AG09319 (cell line): Measurements from ENCODE around the gene RFX1.

Experiments
- DNase-seq: peaks from one replicate; pipeline ENCODE4 v3.0.0-alpha.2; 2010; ENCODE audit warnings: low read depth; ENCODE audit errors: extremely low read depth
- TF ChIP-seq, protein P1 (sequence below): IDR thresholded peaks from 2 replicates; pipeline ENCODE4 v1.5.1; 2011; ENCODE audit warnings: low read depth, mild to moderate bottlenecking, inconsistent platforms, low read length, moderate library complexity

The RFX1 gene

DNA sequence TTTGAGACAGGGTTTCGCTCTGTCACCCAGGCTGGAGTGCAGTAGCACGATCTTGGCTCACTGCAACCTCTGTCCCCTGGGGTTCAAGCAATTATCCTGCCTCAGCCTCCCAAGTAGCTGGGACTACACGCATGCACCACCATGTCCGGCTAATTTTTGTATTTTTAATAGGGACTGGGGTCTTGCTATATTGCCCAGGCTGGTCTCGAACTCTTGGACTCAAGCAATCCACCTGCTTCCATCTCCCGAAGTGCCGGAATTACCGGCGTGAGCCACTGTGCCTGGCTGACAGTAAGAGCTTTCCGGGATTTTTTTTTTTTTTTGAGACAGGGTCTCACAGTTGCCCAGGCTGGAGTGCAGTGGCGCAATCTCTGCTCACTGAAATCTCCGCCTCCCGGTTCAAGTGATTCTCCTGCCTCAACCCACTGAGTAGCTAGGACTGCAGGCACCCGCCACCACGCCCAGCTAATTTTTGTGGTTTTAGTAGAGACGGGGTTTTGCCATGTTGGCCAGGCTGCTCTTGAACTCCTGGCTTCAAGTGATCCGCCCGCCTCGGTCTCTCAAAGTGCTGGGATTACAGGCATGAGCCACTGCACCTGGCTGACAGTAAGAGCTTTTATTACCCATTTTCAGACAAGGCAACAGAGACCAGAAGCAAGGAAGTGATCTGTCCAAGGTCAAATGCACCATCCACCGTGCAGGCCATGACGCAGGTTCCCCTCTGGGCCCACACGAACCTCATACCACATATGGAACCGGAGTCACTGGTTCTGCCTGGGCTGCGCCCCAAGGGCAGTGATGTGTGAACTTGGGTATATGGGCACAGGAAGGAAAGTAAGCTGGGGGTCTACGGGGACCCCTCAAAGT, 21.0 kb downstream of the RFX1 start:
- DNase-seq: no peak
- TF ChIP-seq, protein P1, sequence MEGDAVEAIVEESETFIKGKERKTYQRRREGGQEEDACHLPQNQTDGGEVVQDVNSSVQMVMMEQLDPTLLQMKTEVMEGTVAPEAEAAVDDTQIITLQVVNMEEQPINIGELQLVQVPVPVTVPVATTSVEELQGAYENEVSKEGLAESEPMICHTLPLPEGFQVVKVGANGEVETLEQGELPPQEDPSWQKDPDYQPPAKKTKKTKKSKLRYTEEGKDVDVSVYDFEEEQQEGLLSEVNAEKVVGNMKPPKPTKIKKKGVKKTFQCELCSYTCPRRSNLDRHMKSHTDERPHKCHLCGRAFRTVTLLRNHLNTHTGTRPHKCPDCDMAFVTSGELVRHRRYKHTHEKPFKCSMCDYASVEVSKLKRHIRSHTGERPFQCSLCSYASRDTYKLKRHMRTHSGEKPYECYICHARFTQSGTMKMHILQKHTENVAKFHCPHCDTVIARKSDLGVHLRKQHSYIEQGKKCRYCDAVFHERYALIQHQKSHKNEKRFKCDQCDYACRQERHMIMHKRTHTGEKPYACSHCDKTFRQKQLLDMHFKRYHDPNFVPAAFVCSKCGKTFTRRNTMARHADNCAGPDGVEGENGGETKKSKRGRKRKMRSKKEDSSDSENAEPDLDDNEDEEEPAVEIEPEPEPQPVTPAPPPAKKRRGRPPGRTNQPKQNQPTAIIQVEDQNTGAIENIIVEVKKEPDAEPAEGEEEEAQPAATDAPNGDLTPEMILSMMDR: no peak

DNA sequence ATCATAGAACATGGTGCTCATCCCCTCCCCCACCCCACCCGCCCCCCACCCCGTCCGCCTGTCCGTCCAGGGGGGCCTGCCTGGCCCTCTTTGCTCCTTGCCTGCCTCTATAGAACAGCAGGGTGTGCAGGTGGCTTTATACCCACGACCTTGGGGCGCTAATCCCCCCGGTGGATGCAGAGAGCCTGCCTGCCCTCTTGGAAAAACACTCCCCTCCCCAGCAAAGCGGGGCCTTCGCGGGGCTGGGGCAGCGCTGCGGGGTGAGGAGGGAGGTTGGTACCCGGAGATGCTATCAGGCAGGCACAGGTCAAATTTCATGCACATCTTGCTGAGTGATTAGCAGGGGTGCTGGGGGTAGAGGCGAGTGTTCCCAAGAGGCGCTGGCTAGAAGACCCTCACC, 21.9 kb downstream of the RFX1 start:
- TF ChIP-seq, protein P1: no peak
- DNase-seq: no peak

DNA sequence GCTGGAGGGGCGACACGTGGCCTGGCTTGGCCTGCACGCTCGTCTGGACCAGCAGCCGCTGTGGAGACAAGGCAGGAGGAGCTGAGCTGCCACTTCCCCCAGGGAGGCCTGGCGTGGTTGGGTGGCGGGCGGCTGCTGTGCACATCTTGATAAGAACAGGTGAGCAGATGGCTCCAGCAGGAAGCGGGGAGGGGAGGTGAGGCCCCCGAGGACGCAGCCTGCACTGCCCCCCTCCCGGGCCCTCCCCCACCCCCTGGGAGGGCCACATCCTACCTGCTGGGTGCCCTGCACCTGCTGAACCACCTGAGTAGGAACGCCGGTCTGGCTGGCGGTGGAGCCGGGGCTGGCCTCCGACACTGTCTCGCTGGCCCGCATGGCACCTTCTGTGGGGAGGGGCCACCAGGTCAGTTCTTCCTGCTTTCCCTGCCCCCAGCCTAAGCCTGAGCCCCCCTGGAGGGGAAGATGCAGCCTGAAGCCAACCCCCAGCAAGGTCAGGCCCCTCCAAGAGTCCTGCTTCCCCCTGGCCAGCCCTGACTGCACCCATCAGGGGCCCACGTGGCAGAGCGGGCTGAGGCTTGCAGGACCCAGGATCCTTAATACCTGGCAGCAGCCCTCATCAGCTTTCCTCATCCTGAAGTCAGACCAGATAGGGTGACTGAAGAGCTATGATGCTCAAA, 22.8 kb downstream of the RFX1 start:
- no peak for DNase-seq
- TF ChIP-seq, protein P1: no peak

DNA sequence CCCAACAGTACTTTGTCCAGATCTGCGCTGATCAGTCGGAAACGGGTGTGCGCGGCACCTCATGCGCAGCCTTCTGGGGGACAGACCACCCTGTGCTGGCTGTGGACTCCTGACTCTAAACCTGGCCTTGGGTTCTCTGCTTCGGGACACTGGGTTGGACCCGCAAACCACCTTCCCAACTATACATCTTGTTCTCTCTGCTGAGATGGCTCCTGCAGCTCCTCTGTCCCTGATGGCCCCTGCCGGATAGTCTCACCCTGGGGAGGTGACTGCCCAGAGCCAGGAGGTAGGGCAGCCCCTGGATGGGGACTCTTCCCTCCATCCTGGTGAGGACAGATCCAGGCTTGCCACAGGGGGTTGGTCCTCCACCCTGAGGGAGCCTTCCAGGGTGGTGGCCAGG, 23.3 kb downstream of the RFX1 start:
- TF ChIP-seq, protein P1: no peak
- no peak for DNase-seq

DNA sequence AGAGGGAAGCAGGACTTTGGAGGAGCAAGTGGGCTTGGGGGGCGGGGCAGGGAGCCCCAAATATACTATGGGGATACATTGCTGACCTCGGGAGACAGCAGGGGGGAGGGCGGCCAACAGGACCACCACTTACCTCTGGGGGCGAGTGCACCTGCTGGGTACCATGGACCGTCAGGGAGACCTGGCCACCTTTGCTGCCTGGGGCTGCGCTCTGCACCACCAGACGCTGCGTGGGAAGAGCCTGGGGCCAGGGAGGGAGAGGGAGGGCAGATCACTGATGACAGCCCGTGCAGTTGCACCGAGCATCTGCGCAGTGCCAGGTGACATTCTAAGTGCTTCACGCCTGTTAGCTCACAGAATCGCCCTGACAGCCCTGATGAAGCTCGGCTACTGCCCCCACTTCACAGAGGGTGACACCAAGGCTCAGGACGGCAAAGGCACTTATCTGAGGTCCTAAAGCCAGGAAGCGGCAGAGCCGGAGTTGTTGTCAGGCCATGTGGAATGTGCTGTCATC, 24.1 kb downstream of the RFX1 start:
- no peak for DNase-seq
- TF ChIP-seq, protein P1: no peak

DNA sequence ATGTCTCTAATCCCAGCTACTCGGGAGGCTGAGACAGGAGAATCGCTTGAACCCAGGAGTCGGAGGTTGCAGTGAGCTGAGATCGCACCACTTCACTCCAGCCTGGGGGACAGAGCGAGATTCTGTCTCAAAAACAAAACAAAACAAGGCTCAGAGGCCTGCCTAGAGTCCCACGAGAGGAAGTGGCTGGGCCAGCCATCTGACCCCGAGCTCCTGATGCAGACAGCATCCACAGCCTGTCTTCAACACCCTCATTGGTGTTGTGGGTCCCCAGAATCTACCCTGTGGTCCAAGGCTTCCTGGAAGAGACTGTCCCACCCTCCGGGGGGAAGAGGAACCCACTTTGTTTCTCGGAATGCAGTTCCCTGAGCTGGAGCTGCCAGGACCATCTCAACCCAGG, 24.7 kb downstream of the RFX1 start:
- TF ChIP-seq, protein P1: no peak
- DNase-seq: no peak

DNA sequence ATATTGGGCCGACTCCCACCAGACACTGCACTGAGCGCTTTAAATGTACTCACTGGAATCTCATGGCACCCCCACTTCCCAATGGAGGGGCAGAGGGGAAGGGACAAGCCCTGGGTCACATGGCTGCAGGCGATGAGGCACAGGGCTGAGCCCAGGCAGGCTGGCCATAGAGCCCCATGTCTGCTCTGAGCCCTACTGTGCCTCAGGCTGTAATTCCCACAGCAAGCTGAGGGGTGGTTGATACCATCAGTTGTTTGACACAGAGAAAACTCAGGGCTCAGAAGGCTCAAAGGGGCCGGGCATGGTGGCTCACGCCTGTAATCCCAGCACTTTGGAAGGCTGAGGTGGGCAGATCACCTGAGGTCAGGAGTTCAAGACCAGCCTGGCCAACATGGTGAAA, 25.1 kb downstream of the RFX1 start:
- no peak for DNase-seq
- TF ChIP-seq, protein P1: no peak
